ENCODE measurements around the gene IRAK2. TPM values are rescaled to one million over a fixed set of nuclear protein-coding genes. Genes with fewer than 3 reads are reported as not detected.

The IRAK2 gene
- total RNA-seq, 1 donor from 2014 or later = 1.4 TPM

DNA sequence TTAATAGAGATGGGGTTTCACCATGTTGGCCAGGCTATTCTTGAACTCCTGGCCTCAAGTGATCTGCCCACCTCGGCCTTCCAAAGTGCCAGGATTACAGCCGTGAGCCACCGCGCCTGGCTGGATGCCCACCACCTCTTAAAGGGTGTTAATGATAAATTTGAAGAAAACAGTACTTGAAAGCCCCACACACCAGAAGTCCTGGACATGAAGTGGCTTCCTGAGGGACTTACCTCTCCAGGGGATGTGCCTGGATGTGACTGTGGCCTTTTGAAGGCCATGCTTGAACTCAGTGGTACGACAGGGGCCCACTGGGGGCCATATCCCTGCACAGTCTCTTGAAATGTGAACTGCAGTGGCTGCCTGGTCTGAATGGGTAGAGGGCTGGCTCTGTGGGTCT lies 18.2 kb downstream of the IRAK2 start:
- Mint-ChIP-seq H3K9me3 (no peaks in the 10 kb centered on the region), H3K4me3 (no peak overlapping the region), H3K27ac (no peak overlapping the region), H3K27me3 (no peaks in the 10 kb centered on the region), H3K4me1 (ENCODE audit: unreplicated experiment) (peaks cover 13% of the 10 kb centered on the region), H3K36me3 (no peaks in the 10 kb centered on the region)
- DNase-seq (ENCODE audit: extremely low spot score, unreplicated experiment) = no peak
- TF ChIP-seq CTCF (conservative IDR thresholded peaks at IDR 0.05) = no peak

- no peak for DNase-seq (ENCODE audit: extremely low spot score, unreplicated experiment)
- Mint-ChIP-seq H3K9me3 (no peaks in the 10 kb centered on the region), H3K36me3 (no peaks in the 10 kb centered on the region), H3K27ac (no peak overlapping the region), H3K27me3 (no peaks in the 10 kb centered on the region), H3K4me3 (no peak overlapping the region), H3K4me1 (ENCODE audit: unreplicated experiment) (peaks cover 13% of the 10 kb centered on the region)
- TF ChIP-seq CTCF (conservative IDR thresholded peaks at IDR 0.05) = no peak
These were observed 19.5 kb downstream of the IRAK2 start for GRCh38 chr3:10184250-10184649.

GRCh38 chr3:10185804-10186762 lies 21.4 kb downstream of the IRAK2 start:
- Mint-ChIP-seq H3K4me1 (ENCODE audit: unreplicated experiment) (peaks cover 13% of the 10 kb centered on the region), H3K27me3 (no peaks in the 10 kb centered on the region), H3K9me3 (no peaks in the 10 kb centered on the region), H3K36me3 (no peaks in the 10 kb centered on the region), H3K27ac (no peak overlapping the region), H3K4me3 (no peak overlapping the region)
- TF ChIP-seq CTCF (conservative IDR thresholded peaks at IDR 0.05) = no peak
- no peak for DNase-seq (ENCODE audit: extremely low spot score, unreplicated experiment)

DNA sequence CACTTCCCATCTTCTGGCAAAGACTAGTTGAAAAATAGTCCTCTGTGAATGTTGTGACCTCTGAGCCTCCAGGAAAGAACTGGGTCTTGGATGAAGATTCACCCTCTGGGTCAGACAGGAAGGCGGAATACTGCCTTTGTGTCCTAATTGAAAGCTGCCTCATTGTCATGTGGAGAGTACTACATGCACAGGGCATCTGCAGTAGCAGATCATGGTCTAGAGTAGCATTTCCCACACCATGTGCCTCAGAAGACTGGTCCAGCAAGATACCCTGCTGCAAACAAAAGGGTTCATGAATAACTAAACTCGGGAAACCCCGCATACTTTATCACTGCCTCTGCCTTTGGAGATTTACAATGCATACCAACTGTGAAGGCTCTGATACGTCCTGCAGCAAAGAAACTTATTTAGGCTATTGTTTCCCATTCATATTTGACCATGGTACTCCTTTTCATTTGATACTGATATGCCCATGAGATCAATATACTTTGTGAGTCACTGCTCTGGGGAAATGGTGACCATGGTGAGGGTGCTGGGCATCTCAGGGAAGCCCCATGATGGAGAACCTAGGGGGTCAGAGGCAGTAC lies 22.7 kb downstream of the IRAK2 start:
- Mint-ChIP-seq H3K36me3 (no peaks in the 10 kb centered on the region), H3K4me3 (no peak overlapping the region), H3K4me1 (ENCODE audit: unreplicated experiment) (peaks cover 18% of the 10 kb centered on the region), H3K27me3 (no peaks in the 10 kb centered on the region), H3K9me3 (no peaks in the 10 kb centered on the region), H3K27ac (no peak overlapping the region)
- TF ChIP-seq CTCF (conservative IDR thresholded peaks at IDR 0.05) = no peak
- DNase-seq (ENCODE audit: extremely low spot score, unreplicated experiment) = no peak

DNA sequence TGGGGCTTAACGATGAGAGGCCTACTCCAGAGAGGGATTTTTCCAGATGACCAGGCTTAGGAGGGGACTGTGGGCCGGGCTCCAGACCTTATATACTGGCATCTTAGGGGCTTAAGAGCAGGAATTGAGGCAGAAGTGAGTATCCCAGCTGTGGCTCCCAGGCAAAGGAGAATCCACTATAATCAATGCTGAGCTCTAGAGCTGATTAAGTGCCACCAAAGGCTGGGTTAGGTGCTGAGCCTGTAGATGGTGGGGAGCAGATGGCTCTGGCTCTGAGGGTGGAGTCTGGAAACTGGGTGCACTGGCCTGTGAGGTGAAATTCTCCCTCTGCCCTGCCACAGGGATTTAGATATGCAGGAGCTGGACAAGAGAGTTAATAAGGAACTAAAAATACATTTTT lies 23.2 kb downstream of the IRAK2 start:
- TF ChIP-seq CTCF (conservative IDR thresholded peaks at IDR 0.05) = no peak
- Mint-ChIP-seq H3K36me3 (no peaks in the 10 kb centered on the region), H3K9me3 (no peaks in the 10 kb centered on the region), H3K4me3 (no peak overlapping the region), H3K27ac (no peak overlapping the region), H3K4me1 (ENCODE audit: unreplicated experiment) (peaks cover 22% of the 10 kb centered on the region), H3K27me3 (no peaks in the 10 kb centered on the region)
- no peak for DNase-seq (ENCODE audit: extremely low spot score, unreplicated experiment)
